ENCODE results near the gene RTEL1. TPM values are rescaled to one million over a fixed set of nuclear protein-coding genes. Genes with fewer than 3 reads are reported as not detected.

Gene RTEL1
- total RNA-seq, 1 donor from 2014 or later = 17.7 TPM

GRCh38 chr20:63651942-63652191, 6.2 kb upstream of the RTEL1 start:
- no peaks in the 10 kb centered on the region for H3K27me3 ChIP-seq
- no peaks in the 10 kb centered on the region for H3K36me3 ChIP-seq
- TF ChIP-seq POLR2AphosphoS5 (IDR thresholded peaks at IDR 0.05; ENCODE audit: insufficient read depth in 1 of 2, low read depth in 1 of 2) = no peak
- TF ChIP-seq CTCF (IDR thresholded peaks at IDR 0.05) = no peak
- TF ChIP-seq POLR2A (IDR thresholded peaks at IDR 0.05) = no peak
- no peak overlapping the region for H3K27ac ChIP-seq
- intact Hi-C loops (cut with DNase I) = no loop called here
- H3K4me1 ChIP-seq = peaks cover 26% of the 10 kb centered on the region
- H3K4me3 ChIP-seq = peak overlapping the region; percentile 52 to 81
- H3K9me3 ChIP-seq = no peaks in the 10 kb centered on the region
- DNase-seq (ENCODE audit: extremely low spot score in 2 of 2) = no peak

GRCh38 chr20:63652192-63652980, 5.7 kb upstream of the RTEL1 start:
- no peaks in the 10 kb centered on the region for H3K9me3 ChIP-seq
- TF ChIP-seq POLR2AphosphoS5 (IDR thresholded peaks at IDR 0.05; ENCODE audit: insufficient read depth in 1 of 2, low read depth in 1 of 2) (no peak), POLR2A (IDR thresholded peaks at IDR 0.05) (no peak), CTCF (IDR thresholded peaks at IDR 0.05) (no peak)
- H3K27me3 ChIP-seq = no peaks in the 10 kb centered on the region
- no peak for DNase-seq (ENCODE audit: extremely low spot score in 2 of 2)
- H3K36me3 ChIP-seq = no peaks in the 10 kb centered on the region
- peaks cover 30% of the 10 kb centered on the region for H3K4me1 ChIP-seq
- H3K4me3 ChIP-seq = peak overlapping the region; percentile 52 to 81
- peak overlapping the region; percentile 74 for H3K27ac ChIP-seq
- intact Hi-C loops (cut with DNase I) = no loop called here

- TF ChIP-seq POLR2A (IDR thresholded peaks at IDR 0.05) (peak in 1 of 2 donors; percentile 12), POLR2AphosphoS5 (IDR thresholded peaks at IDR 0.05; ENCODE audit: insufficient read depth in 1 of 2, low read depth in 1 of 2) (peak in 1 of 2 donors; percentile 62), CTCF (IDR thresholded peaks at IDR 0.05) (no peak)
- H3K9me3 ChIP-seq = no peaks in the 10 kb centered on the region
- no peaks in the 10 kb centered on the region for H3K27me3 ChIP-seq
- H3K36me3 ChIP-seq = no peaks in the 10 kb centered on the region
- intact Hi-C loops (cut with DNase I) = no loop called here
- peaks cover 37% of the 10 kb centered on the region for H3K4me1 ChIP-seq
- peak within 1 kb of the TSS; percentile 74 for H3K27ac ChIP-seq
- H3K4me3 ChIP-seq = peak within 1 kb of the TSS; percentile 52 to 81
- no peak for DNase-seq (ENCODE audit: extremely low spot score in 2 of 2)
These were observed 4.8 kb upstream of the RTEL1 start, which contains the start of gene STMN3 for GRCh38 chr20:63653041-63653973. STMN3 (minus strand) TSS chr20:63653424; CDS start chr20:63653345, 79 bp downstream.

GRCh38 chr20:63653974-63654668, 4.0 kb upstream of the RTEL1 start:
- no peak for DNase-seq (ENCODE audit: extremely low spot score in 2 of 2)
- Histone ChIP-seq H3K4me1 (peaks cover 42% of the 10 kb centered on the region), H3K9me3 (no peaks in the 10 kb centered on the region), H3K27ac (peak overlapping the region; percentile 74), H3K36me3 (no peaks in the 10 kb centered on the region), H3K27me3 (no peaks in the 10 kb centered on the region), H3K4me3 (peak overlapping the region; percentile 52 to 81)
- intact Hi-C loops (cut with DNase I) = no loop called here
- TF ChIP-seq POLR2A (IDR thresholded peaks at IDR 0.05) (no peak), POLR2AphosphoS5 (IDR thresholded peaks at IDR 0.05; ENCODE audit: insufficient read depth in 1 of 2, low read depth in 1 of 2) (no peak), CTCF (IDR thresholded peaks at IDR 0.05) (no peak)
